Stimulated activated CD4-positive, alpha-beta T cell treated with anti-CD3 and anti-CD28 coated beads, Interleukin-4, amount 100 ng/mL, for 1 hour (primary cell): Measurements from ENCODE around the gene HMCN2.

Experiments
- DNase-seq: peaks from one replicate; pipeline ENCODE4 v3.0.0-alpha.2; 2020

The HMCN2 gene

GRCh38 chr9:130458027-130458803 lies 192.7 kb downstream of the HMCN2 start:
- DNase-seq: no peak

DNA sequence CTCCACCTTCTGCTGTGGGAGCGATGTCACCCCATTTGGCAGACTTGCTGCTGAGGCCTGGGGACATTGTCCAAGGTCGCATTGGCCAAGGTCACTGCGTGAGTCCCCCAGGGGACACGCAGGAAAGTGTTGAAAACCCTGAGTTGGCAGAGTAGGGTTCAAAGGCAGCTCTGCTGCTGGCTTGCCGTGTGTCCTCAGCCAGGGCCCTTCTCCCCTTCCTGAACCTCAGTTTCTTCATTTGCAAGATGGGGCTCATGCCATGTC lies 193.2 kb downstream of the HMCN2 start:
- DNase-seq: no peak

DNA sequence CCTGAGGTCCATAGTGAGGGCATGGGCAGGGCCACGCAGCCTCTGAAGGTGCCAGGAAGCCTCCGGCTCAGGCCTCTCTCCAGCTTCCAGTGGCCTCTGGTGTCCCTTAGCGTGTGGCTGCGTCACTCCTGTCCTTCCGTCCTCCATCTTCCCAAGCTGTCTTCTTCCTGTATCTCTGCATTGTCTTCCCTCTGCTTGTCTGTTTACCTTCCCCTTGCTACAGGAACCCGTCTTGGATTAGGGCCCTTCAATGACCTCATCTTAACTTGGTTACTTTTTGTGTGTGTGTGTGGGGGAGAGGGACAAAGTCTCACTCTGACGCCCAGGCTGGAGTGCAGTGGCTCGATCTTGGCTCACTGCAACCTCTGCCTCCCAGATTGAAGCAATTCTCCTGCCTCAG lies 193.6 kb downstream of the HMCN2 start:
- no peak for DNase-seq

GRCh38 chr9:130459941-130460669 lies 194.5 kb downstream of the HMCN2 start:
- DNase-seq: no peak

GRCh38 chr9:130461218-130461630 lies 195.7 kb downstream of the HMCN2 start:
- DNase-seq: peak; percentile 77

GRCh38 chr9:130461731-130462130 lies 196.2 kb downstream of the HMCN2 start:
- DNase-seq: no peak

GRCh38 chr9:130462685-130463540 lies 197.4 kb downstream of the HMCN2 start:
- DNase-seq: no peak

DNA sequence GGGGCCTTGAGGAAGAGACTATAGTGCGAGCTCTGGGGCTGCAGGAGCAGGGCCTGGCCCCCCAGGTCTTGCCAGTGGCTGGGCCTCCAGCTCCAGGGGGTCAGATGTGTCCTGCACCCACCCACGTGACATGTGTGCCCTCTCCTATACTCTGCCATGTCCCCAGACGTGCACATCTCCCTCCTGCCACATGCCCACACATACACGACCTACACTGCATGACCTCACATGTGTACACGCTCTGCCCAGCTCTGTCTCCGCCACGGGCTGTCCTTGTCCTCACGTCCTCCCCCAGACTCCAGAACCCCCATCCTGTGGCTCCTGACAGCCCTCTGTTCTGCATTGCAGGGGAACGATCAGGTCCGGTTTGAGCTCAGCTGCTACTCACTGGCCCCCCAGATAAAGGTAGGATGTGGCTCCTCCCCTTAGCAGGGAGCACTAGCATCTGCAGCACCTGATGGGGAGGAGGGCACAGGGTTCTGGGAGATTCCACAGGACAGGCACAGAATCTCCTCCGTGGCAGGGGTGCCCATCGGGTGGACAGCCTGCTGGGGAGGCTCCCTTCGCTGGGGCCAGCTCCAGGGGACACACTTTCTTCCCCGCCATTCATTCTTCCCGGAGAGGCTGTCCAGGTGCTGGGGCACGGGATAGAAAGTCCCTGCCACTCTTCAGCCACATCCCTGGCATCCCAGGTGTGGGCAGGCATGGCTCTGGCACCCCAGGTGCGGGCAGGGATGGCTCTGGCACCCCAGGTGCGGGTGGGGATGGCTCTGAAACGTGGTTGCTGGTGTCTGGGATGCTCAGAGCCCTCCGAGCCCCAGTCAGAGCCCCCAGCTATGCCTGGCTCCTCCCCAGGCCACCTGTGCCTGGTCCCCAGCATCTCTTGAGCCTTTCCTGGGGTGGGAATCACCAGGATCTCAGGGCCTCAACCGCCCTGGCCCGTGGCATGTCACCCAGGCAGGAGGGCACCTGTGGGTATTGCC lies 198.5 kb downstream of the HMCN2 start:
- no peak for DNase-seq

DNA sequence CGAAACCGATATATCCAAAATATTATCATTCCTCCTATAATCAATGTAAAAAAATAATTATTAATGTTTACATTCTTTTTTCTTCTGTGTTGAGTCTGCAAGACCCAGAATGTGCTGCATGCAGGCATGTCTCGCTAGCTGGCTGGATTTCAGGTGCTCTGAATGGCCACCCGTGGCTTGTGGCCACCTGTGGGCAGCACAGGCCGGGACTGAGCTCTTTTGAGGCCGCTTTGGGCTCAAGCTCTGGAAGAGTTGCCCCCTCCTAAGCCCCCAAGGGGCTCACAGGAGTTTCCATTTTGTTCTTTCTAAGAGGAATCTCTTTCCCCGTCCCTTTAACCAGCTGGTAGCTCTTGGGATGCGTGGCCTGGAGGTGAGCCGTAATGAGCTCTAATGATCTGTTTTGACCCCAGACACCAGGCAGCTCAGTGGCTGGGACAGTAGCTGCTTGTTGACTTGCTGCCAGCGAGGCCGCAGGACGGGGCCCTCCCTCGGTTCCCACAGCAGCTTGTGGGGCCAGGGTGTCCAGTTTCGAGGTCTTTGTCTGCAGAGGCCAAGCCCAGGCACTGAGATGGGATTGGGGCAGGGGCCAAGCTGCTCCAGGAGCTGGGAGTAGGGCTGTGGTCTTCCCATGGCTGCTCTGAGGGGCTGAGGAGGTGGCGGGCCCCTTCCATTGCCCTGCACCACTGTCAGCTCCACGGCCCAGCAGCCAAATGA lies 200.0 kb downstream of the HMCN2 start:
- DNase-seq: no peak

DNA sequence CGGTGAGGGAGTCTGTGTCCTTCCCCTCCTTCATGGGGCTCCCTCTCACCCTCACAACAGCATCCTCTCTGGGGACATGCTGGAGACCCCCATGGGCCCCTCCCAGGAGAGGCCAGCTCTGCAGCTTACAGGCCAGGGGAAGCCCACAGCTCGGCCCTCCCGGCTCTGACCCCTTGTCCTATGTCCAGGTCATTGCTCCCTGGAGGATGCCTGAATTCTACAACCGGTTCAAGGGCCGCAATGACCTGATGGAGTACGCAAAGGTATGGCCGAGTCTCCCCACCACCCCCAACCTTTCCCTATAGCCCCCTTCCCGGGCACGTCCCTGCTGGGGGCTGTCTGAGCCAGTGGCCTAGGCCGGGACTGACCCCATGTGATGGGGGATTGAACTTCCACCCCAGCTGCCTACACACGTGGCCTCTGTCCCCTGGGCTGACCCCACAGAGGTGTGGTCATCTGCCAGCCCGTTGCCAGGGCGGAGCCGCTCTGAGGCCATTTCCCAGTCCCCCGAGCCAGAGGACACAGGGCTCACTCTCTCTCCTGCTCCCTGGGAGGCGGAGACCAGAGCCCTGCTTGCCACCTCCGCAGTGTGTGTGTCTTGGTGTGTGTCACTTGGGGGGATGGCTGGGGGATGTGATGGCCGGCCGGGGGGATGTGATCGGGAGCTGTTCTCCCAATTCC lies 201.1 kb downstream of the HMCN2 start:
- DNase-seq: no peak

DNA sequence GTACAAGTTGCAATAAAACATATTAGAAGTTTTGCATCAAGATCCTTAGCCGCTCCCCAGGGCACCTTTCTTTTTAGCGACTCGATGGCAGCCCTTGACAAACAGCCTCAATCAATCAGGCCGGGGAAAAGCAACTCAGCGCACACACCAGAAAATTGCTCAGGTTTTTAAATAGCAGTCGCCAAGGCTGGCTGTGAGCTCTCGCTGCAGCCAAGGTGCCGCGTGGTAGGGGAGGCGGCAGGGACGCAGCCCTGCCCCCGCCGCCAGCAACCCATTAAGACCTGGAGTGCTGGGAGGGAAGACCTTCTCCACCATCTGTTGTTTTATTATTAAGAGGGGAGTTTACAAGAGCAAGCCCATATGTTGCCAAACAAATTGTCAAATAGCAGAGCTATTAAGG lies 201.8 kb downstream of the HMCN2 start:
- no peak for DNase-seq

DNA sequence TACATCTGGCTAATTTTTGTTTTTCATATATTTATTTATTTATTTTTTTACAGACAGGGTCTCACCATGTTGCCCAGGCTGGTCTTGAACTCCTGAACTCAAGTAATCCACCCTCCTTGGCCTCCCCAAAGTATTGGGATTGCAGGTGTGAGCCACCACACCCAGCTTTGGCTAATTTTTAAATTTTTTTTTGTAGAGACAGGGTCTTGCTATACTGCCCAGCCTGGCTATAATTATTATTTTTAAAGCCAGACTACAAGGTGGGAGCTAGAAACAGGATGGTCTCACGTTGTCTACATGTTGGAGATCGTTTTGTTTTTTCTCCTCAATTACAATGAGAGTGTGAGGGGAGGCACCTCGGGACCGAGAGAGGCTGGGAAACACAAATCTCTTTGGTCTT lies 203.0 kb downstream of the HMCN2 start:
- no peak for DNase-seq

GRCh38 chr9:130470269-130470668 lies 204.7 kb downstream of the HMCN2 start:
- DNase-seq: no peak

DNA sequence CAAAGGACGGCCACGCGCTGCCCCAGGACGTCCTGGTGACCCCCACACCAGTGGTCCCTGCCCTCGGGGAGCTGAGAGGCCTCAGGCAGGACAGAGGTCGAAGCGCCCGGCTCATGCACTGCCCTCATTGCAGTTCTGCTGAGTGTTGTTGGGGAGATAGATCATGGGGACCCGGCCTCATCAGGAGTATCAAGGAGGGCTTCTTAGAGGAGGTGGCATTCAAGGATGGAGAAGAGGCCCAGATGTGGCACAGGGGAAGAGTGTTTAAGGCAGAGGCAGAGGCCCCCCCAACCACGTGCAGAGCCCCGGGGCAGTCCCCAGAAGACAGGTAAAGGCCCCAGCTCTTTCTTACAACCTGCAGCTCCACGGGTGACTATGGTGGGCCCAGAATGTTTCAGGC lies 205.4 kb downstream of the HMCN2 start:
- no peak for DNase-seq

- no peak for DNase-seq
These were observed 206.0 kb downstream of the HMCN2 start for GRCh38 chr9:130471411-130472183.

DNA sequence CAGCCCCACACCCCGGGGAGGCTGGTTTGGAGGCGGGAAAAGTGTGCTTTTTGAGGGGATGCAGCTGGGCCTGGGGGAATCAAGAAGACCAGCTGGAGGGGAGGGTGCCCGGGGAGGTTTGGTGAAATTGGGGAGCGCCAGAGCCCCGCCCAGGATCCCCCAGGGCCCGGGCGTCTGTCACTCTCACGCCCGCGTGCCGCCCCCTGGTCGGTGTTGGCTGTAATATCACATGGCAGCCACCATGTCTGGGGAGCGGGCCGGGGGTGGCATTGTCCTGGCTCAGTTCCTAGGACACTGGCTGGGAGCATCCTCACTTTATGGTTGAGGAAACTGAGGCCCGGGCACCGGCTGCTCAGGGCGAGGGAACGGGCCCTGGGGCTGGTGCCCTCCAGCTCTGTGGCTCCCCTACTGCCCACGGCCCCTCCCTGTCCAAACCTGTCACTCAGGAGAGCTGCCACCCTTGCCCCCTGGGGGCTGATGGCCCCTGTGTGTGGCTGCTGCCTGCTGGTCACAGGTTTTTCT lies 206.7 kb downstream of the HMCN2 start:
- DNase-seq: no peak

DNA sequence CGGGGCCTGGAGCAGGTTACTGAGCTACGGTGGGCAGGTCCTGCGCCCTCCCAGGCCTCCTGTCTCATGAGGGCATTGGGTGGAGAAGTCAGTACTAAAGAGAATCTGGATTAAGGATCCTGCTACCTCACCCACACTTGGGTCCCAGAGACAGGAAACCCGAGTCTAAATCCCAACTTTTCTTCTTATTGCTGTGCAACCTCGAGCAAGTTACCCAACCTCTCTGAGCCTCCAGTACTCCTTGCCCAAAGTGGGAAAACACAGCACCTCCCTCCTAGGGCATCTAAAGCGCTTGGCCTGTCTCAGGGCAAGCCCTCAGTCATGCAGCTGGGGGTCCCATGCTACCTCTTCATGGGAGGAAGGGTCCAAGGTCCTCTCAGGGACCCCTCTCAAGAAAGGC lies 207.4 kb downstream of the HMCN2 start:
- DNase-seq: no peak

DNA sequence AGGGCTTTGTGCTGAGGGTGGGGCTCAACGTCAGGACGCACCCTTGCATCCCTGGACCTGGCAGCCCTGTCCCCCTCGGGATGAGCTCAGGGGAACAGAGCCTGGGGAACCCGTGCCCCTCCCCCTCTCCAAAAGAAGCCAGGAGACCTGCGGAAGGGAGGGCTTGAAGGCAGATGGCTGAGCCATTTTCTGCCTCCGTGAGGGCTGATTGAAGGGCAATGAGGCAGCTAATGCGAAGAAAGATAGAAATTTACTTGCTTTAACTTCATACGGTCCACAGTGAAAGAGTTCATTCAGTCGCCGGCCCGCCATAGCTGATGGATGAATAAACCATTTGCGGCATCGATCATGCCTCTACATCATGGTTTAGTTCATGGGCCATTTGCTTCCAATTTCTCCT lies 208.0 kb downstream of the HMCN2 start:
- no peak for DNase-seq

DNA sequence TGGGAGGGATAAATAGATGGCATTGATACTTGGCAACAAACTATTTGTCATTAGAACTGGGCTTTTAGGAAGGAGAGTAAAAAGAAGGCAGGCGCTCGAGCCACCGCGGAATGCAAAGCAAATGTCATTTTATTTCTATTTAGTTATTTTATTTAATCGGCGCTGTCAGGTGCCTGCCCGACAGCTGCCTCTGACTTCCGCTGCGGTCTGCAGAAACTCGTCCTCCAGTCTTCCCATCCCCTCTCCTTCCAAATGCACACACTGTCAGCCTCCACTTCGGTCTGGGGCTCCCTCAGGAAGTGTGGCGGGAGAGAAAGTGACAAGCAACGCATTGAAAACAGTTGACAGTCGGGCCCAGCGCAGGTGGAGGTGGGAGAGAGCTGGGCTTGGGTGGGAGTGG lies 208.5 kb downstream of the HMCN2 start:
- no peak for DNase-seq

DNA sequence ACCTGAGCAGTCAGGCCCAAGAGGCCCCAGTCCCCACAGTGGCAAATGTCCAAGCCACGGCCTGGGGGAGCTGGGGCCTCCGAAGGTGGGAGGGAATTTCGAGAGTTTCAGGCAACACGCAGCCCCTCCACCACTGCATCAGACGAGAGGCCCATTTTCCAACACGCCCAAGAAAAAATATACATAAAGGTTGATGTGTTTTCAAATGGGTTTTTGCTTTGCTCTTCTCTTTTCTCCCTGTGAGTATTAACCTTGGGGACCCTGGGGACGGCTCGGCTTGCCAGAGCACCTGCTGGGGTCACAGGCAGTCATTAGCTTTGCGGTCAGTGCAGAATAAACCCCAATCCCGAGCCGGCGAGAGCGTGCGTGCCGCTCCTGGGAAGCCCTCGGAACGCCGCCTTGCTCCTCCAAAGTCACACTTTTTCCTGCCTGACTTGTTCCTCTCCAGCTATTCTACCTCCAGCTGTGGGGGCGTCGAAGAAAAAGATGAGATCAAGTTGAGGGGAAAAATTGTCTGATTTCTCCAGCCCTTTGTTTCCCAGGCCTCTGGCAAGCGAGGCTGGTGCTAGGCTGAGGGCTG lies 210.7 kb downstream of the HMCN2 start:
- DNase-seq: no peak
